Measurements from ENCODE around the gene EVA1B.

DNA sequence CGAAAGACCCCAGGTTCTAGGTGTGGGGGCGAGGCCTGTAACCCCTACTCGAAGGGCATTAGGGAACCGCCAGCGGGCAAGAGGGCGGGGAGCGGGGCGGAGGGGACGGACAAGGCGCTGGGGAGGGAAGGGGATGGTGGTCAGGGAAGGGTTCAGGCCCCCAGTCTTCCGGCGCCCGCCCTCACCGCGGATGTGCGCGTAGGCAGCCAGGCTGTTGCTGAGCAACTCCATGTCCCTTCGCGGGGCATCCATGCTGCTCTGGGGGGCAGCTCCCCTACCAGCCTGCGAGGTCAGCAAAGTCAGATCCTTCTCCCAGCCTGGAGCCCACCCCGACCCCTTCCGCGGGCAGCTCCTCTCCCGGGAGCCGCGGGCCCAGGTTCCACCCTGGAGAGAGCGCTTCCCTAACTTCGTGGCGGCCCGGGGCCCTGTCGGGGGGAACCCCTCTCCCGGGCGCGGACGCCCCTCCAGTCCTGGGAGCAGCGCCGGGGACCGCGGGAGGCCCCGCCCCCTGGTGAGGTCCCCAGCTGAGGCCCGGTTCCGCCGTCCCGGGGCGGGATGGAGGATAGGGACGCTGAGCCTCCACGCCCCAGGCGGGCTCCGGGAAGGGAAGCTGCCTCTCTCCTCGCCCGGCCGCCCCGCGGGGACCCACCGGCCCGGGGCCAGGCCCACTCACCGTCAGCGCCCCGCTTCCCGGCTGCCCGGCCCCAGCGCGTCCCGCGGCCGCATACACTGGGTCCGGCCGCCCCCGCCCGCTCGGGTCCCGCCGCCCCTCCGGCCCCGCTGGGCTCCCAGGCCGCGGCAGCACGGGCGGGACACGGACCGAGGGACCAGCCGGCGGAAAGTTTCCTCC is 434 bp downstream of the EVA1B start:
- TF ChIP-seq EP300 (IDR thresholded peaks at IDR 0.05; ENCODE audit: borderline replicate concordance in 1 of 2, control insufficient read depth in 1 of 2, low read depth in 2 of 2, low read length in 2 of 2) (no peak), SREBF2 (IDR thresholded peaks at IDR 0.05; ENCODE audit: low read length) (no peak)

Data from GM12878 (cell line).